Measurements from ENCODE around the gene SOBP. TPM values are rescaled to one million over a fixed set of nuclear protein-coding genes. Genes with fewer than 3 reads are reported as not detected.

Gene SOBP
- total RNA-seq, 1 experiment from 2014 or later, result 0.22 TPM

DNA sequence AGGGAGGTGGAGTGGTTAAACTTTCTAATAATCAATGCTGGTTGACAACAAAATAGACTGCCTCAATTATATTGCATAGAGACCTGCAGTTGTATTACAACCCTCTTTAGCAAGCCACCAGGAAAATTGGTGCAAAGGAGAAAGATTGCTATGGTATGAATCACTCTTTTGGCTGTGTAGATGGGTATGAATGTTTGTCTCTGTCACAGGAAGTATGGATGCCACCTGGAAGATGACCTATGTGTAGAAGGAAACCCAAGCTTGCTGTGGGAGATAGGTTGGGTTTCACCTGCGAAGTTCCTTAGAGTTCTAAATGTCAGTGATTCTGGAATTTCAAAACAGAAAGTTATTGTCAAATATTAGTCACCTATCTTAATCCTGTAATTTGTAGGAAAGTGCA lies 134.6 kb downstream of the SOBP start:
- peak; percentile 27 to 92 for DNase-seq
- Histone ChIP-seq H3K36me3 (ENCODE audit: low read depth) (no peaks in the 10 kb centered on the region), H3K4me1 (replicated peaks; ENCODE audit: insufficient read depth) (peaks cover 36% of the 10 kb centered on the region), H3K27me3 (ENCODE audit: insufficient read depth, low read depth) (no peaks in the 10 kb centered on the region), H3F3A (ENCODE audit: insufficient read depth, low read depth) (peaks cover 14% of the 10 kb centered on the region; the same call in 1 of the 2 replicates), H4K20me1 (ENCODE audit: insufficient read depth) (no peaks in the 10 kb centered on the region), H3K9me3 (ENCODE audit: insufficient read depth, low read depth) (no peaks in the 10 kb centered on the region), H2AFZ (no peak overlapping the region), H3K27ac (peak overlapping the region; percentile 67), H3K4me2 (peak overlapping the region; percentile 67), H3K9me2 (ENCODE audit: insufficient read depth) (no peaks in the 10 kb centered on the region), H3K4me3 (peak overlapping the region; percentile 7; the same call in 1 of the 2 replicates), H3K79me2 (ENCODE audit: low read depth) (no peaks in the 10 kb centered on the region)
- ChIA-PET CTCF (no interaction called here), POLR2A (ENCODE audit: unreplicated experiment) (interaction anchor here (0.5 to 0.8 kb wide), 2 partner anchors 18 to 52 kb away, joined by 3 to 9 read pairs; no protein-coding TSS in a partner anchor)
- intact Hi-C loops (cut with micrococcal nuclease; ENCODE audit: unreplicated experiment), result no loop called here
- TF ChIP-seq, protein P1, sequence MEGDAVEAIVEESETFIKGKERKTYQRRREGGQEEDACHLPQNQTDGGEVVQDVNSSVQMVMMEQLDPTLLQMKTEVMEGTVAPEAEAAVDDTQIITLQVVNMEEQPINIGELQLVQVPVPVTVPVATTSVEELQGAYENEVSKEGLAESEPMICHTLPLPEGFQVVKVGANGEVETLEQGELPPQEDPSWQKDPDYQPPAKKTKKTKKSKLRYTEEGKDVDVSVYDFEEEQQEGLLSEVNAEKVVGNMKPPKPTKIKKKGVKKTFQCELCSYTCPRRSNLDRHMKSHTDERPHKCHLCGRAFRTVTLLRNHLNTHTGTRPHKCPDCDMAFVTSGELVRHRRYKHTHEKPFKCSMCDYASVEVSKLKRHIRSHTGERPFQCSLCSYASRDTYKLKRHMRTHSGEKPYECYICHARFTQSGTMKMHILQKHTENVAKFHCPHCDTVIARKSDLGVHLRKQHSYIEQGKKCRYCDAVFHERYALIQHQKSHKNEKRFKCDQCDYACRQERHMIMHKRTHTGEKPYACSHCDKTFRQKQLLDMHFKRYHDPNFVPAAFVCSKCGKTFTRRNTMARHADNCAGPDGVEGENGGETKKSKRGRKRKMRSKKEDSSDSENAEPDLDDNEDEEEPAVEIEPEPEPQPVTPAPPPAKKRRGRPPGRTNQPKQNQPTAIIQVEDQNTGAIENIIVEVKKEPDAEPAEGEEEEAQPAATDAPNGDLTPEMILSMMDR (conservative IDR thresholded peaks at IDR 0.05), result no peak
- TF ChIP-seq EZH2 (IDR thresholded peaks at IDR 0.05; ENCODE audit: low read depth), result no peak
- BruUV-seq (replicated peaks), result no TSS peak

DNA sequence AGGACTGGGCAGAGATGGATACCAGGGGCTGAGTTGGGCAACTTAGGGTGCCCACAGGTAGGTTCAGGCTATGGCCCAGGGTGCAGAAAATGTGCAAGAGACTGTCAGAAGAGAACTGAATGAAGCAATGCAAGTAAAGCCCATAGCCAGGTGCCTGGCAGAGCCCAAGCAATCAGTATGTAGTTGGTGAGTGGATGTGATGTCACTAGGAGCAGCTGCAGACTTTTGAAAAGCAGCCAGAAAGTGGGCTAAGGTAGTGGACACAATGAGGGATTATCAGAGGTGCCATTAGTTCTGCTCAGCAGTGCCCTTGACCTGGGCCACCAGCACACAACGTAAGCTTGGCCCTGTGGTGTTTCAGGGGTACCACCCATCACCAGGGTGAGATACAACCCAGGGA lies 135.3 kb downstream of the SOBP start:
- BruUV-seq (replicated peaks), result no TSS peak
- H3K9me2 ChIP-seq (ENCODE audit: insufficient read depth), result no peaks in the 10 kb centered on the region
- H3K36me3 ChIP-seq (ENCODE audit: low read depth), result no peaks in the 10 kb centered on the region
- intact Hi-C loops (cut with micrococcal nuclease; ENCODE audit: unreplicated experiment), result no loop called here
- ChIA-PET POLR2A (ENCODE audit: unreplicated experiment) (interaction anchor here (0.5 to 0.8 kb wide), 2 partner anchors 19 to 51 kb away, joined by 3 to 9 read pairs; no protein-coding TSS in a partner anchor), CTCF (no interaction called here)
- peak overlapping the region; percentile 67 for H3K4me2 ChIP-seq
- TF ChIP-seq, protein P1 (conservative IDR thresholded peaks at IDR 0.05), result no peak
- no peak for TF ChIP-seq EZH2 (IDR thresholded peaks at IDR 0.05; ENCODE audit: low read depth)
- no peak for DNase-seq
- no peak overlapping the region for H2AFZ ChIP-seq
- no peaks in the 10 kb centered on the region for H3K27me3 ChIP-seq (ENCODE audit: insufficient read depth, low read depth)
- H3K9me3 ChIP-seq (ENCODE audit: insufficient read depth, low read depth), result no peaks in the 10 kb centered on the region
- H3K4me1 ChIP-seq (replicated peaks; ENCODE audit: insufficient read depth), result peaks cover 36% of the 10 kb centered on the region
- H4K20me1 ChIP-seq (ENCODE audit: insufficient read depth), result no peaks in the 10 kb centered on the region
- no peak overlapping the region for H3K4me3 ChIP-seq
- no peaks in the 10 kb centered on the region for H3K79me2 ChIP-seq (ENCODE audit: low read depth)
- H3K27ac ChIP-seq, result peak overlapping the region; percentile 67
- peaks cover 14% of the 10 kb centered on the region; the same call in 1 of the 2 replicates for H3F3A ChIP-seq (ENCODE audit: insufficient read depth, low read depth)

DNA sequence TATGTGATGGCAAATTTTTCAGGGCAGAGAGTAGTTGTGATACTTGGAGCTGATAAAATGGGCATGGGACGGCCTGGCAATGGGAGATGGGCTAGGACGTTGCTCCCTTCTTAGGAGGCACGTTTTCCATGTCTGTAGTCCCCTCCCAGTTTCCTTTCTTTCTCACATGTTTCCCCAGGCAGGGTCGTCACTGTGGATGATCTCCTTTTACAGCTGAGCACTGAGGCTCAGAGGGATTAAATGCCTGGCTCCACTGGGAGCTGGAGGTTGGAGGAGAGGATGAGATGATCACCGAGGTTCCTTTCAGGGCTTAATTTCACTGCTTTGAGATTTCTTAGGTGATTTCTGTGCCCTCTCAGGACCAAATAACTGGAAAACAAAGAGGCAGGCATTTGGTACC lies 136.7 kb downstream of the SOBP start:
- no peaks in the 10 kb centered on the region for H3K9me3 ChIP-seq (ENCODE audit: insufficient read depth, low read depth)
- H3K27ac ChIP-seq, result no peak overlapping the region
- ChIA-PET POLR2A (ENCODE audit: unreplicated experiment) (no interaction called here), CTCF (interaction anchor here (0.5 to 0.6 kb wide), 2 partner anchors 15 to 494 kb away, joined by 3 read pairs; no protein-coding TSS in a partner anchor)
- peak in 1 of 2 experiments; percentile 10 for DNase-seq
- no peak overlapping the region for H2AFZ ChIP-seq
- intact Hi-C loops (cut with micrococcal nuclease; ENCODE audit: unreplicated experiment), result no loop called here
- H3K4me2 ChIP-seq, result no peak overlapping the region
- no peaks in the 10 kb centered on the region for H4K20me1 ChIP-seq (ENCODE audit: insufficient read depth)
- H3K4me3 ChIP-seq, result no peak overlapping the region
- no TSS peak for BruUV-seq (replicated peaks)
- no peaks in the 10 kb centered on the region for H3K27me3 ChIP-seq (ENCODE audit: insufficient read depth, low read depth)
- peaks cover 14% of the 10 kb centered on the region; the same call in 1 of the 2 replicates for H3F3A ChIP-seq (ENCODE audit: insufficient read depth, low read depth)
- no peaks in the 10 kb centered on the region for H3K36me3 ChIP-seq (ENCODE audit: low read depth)
- no peaks in the 10 kb centered on the region for H3K9me2 ChIP-seq (ENCODE audit: insufficient read depth)
- TF ChIP-seq, protein P1 (conservative IDR thresholded peaks at IDR 0.05), result no peak
- no peaks in the 10 kb centered on the region for H3K79me2 ChIP-seq (ENCODE audit: low read depth)
- peaks cover 31% of the 10 kb centered on the region for H3K4me1 ChIP-seq (replicated peaks; ENCODE audit: insufficient read depth)

Measured in PC-9 (cell line).